GM21390 (cell line): ENCODE measurements around the gene CLDN3.
"Not testable (repeated sequence)": the region's sequence is repeated elsewhere in the genome, so short reads cannot be mapped to it uniquely, and the experiment has no call there.

Experiments used
- ATAC-seq: cut with Tn5 transposase; IDR thresholded peaks from one replicate; pipeline ENCODE4 v1.9.1; 2021; ENCODE audit not compliant: unreplicated experiment

CLDN3 gene, protein sequence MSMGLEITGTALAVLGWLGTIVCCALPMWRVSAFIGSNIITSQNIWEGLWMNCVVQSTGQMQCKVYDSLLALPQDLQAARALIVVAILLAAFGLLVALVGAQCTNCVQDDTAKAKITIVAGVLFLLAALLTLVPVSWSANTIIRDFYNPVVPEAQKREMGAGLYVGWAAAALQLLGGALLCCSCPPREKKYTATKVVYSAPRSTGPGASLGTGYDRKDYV

DNA sequence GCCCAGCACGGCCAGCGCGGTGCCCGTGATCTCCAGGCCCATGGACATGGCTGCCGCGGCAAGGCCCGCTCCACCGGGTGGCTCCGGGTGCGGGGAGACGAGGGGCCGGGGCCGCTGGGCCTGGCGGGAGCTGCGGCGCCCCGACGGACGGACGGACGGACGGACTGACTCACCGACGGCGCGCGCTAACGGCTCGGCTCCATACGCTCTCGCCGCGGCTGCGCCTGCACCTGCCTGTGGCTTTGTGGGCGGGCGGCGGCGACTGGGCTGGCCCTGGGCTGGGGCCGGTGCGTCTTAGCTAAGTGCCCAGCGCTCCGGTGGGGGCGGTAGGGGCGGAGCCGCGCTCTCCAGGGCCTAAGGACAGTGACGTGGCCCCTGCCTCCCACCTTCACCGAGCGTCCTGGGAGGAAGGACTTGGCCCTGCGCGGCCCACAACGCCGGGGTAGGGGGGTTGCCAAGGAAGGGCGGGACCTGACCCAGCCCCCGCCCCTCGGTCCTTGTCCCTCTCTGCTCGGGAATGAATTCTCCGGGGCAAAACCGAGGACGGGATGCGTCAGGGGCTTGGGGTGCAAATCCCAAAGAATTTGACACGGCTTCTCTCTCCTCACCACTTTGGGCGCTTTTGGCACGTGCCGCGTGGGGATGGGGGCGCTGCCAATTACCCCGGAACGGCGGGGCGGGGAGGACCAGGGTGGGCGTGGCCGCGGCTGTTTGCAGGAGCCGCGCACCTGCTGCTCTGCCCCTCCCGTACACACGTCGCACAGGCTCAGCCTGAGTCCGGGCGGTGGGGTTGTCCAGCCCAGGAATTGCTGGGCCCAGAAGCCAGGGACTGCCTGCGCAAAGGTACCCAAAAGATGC lies at the start of gene CLDN3:
TSS of gene CLDN3 (minus strand) at position 269 of the 858 bp plus-strand sequence. CDS start at position 48, 221 bp downstream.
- ATAC-seq = no peak

DNA sequence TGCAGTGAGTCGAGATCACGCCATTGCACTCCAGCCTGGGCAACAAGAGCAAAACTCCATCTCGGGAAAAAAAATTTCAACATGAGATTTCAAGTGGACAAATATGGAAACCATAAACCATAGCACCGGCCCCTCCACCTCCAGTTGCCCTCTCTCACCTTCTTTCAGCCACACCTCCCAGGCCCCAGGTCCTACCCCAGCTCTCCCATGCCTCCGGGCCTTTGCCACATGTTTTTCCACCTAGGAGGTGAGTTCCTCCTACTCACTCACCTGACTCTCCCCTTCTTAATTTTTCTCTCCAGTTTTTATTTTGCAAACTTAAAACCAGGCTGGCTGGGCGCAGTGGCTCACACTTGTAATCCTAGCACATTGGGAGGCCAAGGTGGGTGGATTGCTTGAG lies 47.1 kb upstream of the CLDN3 start:
- no peak for ATAC-seq

DNA sequence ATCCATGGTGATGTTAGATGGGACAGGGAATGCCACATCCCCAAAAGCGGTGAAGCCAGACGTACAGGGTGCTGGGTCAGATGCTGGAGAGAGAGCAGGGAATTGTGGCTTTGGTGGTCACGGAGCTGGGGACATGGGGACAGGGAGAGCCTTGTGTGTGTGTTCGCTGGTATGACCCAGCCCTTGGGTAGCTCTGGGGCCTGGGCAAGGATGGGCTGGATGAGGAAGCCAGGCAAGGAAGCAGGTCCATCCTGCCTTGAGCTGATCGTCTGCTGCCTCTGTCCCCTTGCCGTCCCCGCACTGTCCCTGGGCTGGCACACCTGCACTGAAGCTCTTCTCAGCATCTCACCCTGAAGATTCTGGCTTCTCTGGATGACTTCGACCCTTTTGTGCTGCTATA lies 45.4 kb upstream of the CLDN3 start:
- ATAC-seq = no peak

DNA sequence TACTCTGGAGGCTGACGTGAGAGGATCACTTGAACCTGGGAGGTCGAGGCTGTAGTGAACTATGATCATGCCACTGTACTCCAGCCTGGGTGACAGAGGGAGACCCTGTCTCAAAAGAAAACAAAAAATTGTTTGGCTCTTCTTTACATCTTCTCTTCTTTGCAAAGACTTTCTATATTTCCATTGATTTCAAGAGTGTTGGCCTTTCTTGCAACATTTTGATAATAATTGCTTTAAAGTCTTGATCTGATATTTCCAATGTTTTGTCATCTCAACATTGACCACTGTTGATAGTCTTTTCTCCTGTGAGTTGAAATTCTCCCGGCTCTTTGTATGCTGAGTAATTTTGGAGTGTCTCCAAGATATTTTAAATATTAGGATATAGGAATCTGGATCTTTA lies 42.9 kb upstream of the CLDN3 start:
- no peak for ATAC-seq

DNA sequence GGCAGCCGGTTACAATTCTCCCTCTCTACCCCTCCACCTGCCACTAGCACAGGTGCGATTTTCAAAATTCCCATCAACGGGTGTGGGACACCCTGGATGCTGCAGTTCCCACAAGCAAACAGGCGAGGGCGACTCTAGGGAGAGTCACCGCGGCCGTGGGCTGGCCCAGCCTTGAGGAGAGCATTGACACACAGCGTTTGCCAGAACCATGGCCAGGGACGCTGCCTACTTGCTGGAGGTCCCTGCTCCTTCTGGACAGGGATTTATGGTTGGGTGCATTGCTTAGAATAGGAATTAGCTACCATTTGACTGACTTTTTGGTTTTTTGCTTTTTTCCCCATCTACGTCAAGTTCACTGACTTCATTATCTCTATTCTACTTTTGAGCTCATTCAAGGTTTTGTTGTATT lies 41.7 kb upstream of the CLDN3 start:
- ATAC-seq = no peak

DNA sequence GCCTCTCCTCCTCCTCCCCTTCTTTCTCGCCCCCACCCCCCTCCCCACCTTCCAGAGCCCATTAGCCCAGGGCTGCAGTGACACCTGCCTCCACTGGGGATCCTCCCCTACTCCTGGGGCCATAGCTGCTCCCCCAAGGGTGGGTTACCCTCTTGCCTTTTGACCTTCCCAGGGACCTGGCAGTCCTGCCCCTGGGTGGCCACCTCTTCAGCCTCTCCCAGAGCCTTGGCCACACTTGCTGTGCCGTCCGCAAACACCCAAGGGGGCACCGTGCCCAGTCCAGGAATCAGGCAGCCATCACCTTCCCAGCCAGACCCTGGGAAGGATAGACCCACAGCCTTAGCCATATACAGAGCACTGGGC lies 40.9 kb upstream of the CLDN3 start:
- no peak for ATAC-seq

DNA sequence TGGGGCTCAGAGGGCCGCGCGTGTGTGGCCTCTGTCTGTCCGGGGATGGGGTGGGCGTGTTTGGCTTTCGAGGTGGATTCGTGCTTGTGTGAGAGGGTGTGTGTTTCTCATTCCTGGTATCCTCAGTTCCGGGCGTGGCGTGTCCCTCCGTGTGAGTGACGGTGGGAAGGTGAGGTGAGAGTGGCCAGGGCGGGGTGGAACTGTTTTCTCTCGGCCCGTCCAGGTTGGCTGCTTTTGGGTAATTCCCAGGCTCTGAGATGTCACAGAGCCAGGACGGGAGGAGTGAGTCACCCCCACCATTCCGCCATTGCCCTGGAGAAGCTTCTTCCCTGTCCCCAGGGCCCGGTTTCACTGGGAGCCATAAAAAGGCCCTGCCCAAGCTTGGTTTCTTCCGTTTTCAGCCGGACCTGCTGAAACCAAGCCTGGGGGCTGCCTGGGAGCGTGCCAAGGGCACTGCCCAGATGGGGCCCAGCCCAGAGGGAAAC lies 39.4 kb upstream of the CLDN3 start:
- no peak for ATAC-seq

DNA sequence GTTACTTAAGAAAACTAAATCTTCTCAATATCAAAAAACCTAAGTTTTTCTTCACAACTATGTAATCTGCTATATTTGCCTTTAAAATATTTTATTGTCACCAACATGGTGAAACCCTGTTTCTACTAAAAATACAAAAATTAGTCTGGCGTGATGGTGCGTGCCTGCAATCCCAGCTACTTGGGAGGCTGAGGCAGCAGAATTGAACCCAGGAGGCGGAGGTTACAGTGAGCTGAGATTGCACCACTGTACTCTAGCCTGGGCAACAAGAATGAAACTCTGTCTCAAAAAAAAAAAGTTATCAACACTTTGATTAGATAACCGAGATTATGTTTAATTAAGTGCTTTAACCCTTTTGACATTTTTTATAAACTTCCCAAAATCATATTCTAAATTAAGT lies 32.4 kb upstream of the CLDN3 start:
- no peak for ATAC-seq

DNA sequence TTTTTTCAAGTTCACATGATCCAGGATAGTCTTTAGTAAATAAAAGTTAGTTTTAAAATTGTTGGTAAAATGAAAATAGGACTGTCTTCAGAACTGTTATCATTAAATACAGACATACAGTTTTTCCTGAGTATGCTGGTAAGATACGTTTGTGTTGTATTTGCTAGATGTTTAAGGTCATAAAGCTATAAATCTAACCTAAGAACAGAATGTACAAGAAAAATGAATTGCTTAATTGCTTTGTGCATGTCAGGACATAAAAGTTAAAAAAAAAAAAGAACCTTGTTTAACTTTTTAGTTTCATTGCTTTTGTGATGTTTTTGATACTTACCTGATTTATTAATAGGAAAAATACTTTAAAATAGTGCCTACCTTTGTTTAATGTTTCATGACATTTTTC lies 31.5 kb upstream of the CLDN3 start:
- ATAC-seq = no peak

DNA sequence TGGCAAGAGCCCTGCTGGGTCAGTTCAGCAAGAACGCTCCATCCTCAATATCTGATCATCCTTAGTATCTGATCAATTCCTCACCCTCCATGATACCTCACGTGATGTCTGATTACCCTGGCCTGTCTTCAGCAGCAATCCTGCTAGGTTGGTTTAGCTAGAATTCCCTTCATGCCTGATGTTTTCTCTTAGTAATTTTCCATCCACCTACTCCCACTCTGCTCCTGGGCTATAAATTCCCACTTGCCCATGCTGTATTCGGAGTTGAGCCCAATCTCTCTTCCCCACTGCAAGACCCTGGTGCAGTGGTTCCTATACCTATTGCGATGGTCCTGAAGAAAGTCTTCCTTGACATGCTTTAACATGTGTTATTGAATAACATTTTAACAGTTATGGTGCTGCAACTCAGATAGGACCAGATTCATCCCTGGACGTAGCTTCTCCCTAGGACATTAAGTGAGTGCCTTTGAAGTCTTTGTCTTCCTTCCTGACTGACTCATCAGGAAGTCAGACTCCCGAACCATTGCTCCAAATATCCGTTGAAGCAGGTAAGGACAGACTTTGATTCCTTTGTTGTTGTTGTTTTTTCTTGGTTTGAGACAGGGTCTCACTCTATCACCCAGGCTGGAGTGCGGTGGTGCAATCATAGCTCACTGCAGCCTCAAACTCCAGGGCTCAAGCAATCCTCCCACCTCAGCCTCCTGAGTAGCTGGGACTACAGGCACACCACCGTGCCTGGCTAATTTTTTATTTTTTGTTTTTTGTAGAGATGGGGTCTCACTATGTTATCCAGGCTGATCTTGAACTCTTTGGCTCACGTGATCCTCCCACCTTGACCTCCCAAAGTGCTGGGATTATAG lies 29.4 kb upstream of the CLDN3 start:
- no peak for ATAC-seq

DNA sequence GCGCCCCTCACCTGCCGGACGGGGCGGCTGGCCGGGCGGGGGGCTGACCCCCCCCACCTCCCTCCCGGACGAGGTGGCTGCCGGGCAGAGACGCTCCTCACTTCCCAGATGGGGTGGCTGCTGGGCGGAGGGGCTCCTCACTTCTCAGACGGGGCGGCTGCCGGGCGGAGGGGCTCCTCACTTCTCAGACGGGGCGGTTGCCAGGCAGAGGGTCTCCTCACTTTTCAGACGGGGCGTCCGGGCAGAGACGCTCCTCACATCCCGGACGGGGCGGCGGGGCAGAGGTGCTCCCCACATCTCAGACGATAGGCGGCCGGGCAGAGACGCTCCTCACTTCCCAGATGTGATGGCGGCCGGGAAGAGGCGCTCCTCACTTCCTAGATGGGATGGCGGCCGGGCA lies 27.1 kb upstream of the CLDN3 start:
- ATAC-seq = not testable (repeated sequence)

DNA sequence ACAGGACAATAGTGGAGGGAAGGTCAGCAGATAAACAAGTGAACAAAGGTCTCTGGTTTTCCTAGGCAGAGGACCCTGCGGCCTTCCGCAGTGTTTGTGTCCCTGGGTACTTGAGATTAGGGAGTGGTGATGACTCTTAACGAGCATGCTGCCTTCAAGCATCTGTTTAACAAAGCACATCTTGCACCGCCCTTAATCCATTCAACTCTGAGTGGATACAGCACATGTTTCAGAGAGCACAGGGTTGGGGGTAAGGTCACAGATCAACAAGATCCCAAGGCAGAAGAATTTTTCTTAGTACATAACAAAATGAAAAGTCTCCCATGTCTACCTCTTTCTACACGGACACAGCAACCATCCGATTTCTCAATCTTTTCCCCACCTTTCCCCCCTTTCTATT lies 26.6 kb upstream of the CLDN3 start:
- not testable (repeated sequence) for ATAC-seq

DNA sequence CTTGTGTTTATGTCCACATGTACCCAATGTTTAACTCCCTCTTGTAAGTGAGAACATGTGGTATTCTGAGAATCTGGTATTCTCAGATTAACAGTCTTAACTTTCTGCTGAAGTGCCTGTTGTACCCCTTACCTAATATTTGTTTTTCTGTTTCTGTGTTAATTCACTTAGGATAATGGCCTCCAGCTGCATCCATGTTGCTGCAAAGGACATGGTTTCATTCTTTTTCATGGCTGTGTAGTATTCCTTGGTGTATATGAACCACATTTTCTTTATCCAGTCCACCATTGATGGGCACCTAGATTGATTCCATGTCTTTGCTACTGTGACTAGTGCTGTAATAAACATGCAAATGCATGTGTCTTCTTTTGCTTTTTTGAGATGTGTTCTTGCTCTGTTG lies 25.1 kb upstream of the CLDN3 start:
- ATAC-seq = not testable (repeated sequence)

DNA sequence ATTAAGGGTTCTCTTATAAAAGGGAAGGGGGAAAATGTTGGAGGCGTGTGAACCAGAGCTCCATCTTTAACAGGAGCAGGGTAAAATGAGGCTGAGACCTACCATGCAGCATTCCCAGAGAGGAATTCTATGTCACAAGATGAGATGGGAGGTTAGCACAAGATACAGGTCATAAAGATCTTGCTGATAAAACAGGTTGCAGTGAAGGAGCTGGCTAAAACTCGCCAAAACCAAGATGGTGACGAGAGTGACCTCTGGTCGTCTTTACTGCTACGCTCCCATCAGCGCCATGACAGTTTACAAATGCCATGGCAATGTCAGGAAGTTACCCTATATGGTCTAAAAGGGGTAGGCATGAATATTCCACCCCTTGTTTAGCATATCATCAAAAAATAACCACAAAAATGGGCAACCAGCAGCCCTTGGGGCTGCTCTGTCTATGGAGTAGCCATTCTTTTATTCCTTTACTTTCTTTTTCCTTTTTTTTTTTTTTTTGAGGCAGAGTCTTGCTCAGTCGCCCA lies 21.2 kb upstream of the CLDN3 start:
- not testable (repeated sequence) for ATAC-seq

DNA sequence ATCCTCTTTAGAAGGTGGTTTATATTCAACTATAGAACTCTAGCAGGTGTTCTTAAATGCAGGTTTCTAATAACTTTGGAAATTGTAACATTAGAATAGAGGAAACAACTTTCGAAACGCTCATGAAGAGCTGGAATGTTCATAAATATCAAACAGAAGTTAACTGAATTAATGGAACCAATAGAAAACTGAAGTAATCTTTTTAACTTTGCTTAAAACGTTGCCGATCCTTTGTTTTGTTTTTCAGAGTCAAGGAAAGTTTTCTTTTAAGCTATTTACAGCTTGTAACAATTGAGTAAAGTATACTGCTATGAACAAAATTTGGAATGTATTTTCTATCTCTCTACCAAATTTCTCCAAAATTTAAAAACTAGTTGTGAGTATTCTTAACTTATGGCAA lies 19.0 kb upstream of the CLDN3 start:
- ATAC-seq = no peak

DNA sequence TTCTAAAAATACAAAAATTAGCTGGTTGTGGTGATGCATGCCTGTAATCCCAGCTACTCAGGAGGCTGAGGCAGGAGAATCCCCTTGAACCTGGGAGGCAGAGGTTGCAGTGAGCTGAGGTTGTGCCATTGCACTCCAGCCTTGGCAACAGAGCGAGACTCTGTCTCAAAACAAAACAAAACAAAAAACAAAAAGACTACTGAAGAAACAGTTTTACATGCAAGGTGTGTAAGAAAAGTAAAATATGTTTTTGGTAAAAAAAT lies 17.6 kb upstream of the CLDN3 start:
- ATAC-seq = not testable (repeated sequence)

DNA sequence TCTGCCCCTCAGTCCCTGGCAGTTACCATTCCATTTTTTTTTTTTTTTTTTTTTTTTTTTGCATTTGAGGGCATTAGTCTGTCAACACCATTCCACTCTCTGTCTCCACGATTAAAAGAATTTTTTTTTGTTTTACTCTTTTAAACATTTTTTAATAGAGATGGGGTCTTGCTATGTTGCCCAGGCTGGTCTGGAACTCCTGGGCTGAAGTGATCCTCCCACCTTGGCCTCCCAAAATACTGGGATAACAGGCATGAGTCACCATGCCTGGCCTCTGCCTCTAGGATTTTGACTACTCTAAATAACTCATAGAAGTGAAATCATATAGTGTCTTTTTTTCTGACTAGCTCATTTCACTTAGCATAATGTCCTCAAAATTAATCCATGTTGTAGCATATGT lies 16.5 kb upstream of the CLDN3 start:
- ATAC-seq = no peak

DNA sequence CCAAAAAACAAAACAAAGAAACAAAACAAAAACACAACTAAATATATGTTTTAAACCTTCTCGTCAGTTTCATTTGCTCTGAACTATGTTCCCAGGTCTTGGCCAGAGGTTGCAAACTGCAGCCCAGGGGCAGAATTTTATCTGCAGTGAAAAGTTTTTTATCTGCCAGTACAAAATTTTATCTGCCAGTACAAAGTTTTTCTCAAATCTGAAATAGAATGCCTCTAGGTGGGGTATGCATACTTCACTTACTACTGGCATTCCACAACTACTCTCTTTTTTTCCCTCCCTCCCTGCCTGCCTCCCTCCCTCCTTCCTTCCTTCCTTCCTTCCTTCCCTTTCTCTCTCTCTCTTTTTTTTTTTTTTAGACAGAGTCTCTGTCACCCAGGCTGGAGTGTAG lies 9.4 kb upstream of the CLDN3 start:
- ATAC-seq = no peak

DNA sequence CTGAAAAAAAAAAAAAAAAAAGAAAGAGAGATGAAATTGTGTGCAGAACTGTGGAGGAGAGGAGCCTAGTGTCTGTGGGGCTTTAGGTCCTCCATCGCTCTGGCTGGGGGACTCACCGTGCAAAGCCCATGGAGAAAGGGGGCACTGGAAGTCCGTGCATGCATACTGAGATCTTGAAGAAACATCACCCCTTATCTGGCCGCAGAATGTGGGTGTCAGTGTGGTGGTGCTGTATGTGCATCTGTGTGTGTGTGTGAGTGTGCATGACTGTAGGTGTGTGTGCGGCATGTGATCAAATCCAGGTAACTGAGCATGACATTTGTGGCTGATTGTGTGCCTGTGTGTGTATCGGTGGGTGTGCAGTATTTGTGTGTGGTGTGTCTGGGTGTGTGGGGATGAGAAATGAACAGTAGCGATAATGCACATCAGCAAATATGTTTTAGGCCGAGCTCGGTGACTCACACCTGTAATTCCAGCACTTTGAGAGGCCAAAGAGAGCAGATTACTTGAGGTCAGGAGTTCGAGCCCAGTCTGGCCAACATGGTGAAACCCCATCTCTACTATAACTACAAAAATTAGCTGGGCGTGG lies 8.8 kb upstream of the CLDN3 start:
- no peak for ATAC-seq

DNA sequence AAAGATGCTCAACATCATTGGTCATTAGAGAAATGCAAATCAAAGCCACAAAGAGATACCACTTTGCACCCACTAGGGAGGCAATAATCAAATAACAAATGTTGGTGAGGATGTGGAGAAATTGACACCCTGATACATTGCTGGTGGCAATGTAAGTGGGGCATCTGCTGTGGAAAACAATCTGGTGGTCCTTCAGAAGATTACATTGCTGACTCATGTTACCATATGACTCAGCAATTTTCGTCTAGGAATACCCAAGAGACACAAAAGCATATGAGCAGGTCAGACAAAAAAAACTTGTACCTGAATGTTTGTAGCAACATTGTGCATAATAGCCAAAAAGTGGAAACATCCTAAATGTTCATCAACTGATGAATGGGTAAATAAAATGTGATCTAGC lies 4.9 kb upstream of the CLDN3 start:
- ATAC-seq = no peak
